ENCODE data around the gene REXO4.

DNA sequence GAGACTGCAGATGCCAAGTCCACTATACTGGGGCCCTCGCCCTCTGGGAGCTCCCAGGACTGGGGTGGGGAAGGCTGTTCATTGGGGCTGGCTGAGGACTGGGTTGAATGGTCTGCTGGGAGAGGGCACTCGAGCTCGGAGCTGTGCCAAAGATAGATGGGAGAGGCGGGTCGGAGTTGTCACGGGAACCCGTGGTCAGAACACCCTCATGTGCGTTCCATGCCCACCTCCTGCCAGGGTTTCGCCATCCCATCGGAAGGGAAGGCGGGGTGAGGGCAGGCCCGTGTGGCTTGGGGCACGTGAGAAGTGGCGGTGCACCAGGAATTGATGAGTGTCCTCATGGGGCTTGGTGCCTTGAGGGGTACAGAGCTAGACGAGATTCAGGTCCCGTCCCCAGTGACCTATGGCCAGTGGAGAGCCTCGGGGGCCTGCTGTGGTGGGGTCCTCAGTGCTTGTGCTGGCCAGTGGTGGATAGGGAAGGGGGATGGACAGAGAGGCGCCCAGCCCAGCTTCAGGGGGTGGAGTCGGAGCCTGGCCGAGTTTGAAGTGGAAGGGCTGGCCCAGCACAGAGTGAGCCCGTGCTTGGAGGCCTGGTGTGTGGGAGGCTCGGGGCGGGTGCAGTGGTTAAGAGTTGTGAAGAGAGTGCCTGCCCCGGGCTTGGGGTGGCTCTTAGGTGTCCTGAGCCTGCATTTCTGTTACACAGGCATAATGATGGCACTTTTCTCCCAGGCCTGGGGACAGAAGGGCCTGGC lies 46.2 kb upstream of the REXO4 start:
- no peak for TF ChIP-seq PPARG (CRISPR knock-in tag; conservative IDR thresholded peaks at IDR 0.05)
- TF ChIP-seq, protein P1, sequence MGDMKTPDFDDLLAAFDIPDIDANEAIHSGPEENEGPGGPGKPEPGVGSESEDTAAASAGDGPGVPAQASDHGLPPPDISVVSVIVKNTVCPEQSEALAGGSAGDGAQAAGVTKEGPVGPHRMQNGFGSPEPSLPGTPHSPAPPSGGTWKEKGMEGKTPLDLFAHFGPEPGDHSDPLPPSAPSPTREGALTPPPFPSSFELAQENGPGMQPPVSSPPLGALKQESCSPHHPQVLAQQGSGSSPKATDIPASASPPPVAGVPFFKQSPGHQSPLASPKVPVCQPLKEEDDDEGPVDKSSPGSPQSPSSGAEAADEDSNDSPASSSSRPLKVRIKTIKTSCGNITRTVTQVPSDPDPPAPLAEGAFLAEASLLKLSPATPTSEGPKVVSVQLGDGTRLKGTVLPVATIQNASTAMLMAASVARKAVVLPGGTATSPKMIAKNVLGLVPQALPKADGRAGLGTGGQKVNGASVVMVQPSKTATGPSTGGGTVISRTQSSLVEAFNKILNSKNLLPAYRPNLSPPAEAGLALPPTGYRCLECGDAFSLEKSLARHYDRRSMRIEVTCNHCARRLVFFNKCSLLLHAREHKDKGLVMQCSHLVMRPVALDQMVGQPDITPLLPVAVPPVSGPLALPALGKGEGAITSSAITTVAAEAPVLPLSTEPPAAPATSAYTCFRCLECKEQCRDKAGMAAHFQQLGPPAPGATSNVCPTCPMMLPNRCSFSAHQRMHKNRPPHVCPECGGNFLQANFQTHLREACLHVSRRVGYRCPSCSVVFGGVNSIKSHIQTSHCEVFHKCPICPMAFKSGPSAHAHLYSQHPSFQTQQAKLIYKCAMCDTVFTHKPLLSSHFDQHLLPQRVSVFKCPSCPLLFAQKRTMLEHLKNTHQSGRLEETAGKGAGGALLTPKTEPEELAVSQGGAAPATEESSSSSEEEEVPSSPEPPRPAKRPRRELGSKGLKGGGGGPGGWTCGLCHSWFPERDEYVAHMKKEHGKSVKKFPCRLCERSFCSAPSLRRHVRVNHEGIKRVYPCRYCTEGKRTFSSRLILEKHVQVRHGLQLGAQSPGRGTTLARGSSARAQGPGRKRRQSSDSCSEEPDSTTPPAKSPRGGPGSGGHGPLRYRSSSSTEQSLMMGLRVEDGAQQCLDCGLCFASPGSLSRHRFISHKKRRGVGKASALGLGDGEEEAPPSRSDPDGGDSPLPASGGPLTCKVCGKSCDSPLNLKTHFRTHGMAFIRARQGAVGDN (CRISPR knock-in tag; IDR thresholded peaks at IDR 0.05) = no peak
- TF ChIP-seq, protein P2, sequence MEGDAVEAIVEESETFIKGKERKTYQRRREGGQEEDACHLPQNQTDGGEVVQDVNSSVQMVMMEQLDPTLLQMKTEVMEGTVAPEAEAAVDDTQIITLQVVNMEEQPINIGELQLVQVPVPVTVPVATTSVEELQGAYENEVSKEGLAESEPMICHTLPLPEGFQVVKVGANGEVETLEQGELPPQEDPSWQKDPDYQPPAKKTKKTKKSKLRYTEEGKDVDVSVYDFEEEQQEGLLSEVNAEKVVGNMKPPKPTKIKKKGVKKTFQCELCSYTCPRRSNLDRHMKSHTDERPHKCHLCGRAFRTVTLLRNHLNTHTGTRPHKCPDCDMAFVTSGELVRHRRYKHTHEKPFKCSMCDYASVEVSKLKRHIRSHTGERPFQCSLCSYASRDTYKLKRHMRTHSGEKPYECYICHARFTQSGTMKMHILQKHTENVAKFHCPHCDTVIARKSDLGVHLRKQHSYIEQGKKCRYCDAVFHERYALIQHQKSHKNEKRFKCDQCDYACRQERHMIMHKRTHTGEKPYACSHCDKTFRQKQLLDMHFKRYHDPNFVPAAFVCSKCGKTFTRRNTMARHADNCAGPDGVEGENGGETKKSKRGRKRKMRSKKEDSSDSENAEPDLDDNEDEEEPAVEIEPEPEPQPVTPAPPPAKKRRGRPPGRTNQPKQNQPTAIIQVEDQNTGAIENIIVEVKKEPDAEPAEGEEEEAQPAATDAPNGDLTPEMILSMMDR (CRISPR knock-in tag; IDR thresholded peaks at IDR 0.05) = no peak
- TF ChIP-seq KAT8 (CRISPR knock-in tag; IDR thresholded peaks at IDR 0.05) = no peak
- TF ChIP-seq, protein P3, sequence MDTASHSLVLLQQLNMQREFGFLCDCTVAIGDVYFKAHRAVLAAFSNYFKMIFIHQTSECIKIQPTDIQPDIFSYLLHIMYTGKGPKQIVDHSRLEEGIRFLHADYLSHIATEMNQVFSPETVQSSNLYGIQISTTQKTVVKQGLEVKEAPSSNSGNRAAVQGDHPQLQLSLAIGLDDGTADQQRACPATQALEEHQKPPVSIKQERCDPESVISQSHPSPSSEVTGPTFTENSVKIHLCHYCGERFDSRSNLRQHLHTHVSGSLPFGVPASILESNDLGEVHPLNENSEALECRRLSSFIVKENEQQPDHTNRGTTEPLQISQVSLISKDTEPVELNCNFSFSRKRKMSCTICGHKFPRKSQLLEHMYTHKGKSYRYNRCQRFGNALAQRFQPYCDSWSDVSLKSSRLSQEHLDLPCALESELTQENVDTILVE (CRISPR knock-in tag; IDR thresholded peaks at IDR 0.05) = no peak
- no peak for TF ChIP-seq ZNF296 (CRISPR knock-in tag; conservative IDR thresholded peaks at IDR 0.05)
- TF ChIP-seq YY1 (IDR thresholded peaks at IDR 0.05; ENCODE audit: insufficient read depth, insufficient replicate concordance, low read depth, low read length) = no peak
- no peak for TF ChIP-seq BRCA1 (CRISPR knock-in tag; IDR thresholded peaks at IDR 0.05)
- TF ChIP-seq CREB1 (IDR thresholded peaks at IDR 0.05) = no peak
- no peak for TF ChIP-seq CREB1 (CRISPR knock-in tag; IDR thresholded peaks at IDR 0.05)
- no peak for TF ChIP-seq EZH2 (conservative IDR thresholded peaks at IDR 0.05; ENCODE audit: low read depth, low read length)
- TF ChIP-seq SIN3A (IDR thresholded peaks at IDR 0.05; ENCODE audit: borderline replicate concordance, low read depth, low read length) = no peak
- TF ChIP-seq, protein P4, sequence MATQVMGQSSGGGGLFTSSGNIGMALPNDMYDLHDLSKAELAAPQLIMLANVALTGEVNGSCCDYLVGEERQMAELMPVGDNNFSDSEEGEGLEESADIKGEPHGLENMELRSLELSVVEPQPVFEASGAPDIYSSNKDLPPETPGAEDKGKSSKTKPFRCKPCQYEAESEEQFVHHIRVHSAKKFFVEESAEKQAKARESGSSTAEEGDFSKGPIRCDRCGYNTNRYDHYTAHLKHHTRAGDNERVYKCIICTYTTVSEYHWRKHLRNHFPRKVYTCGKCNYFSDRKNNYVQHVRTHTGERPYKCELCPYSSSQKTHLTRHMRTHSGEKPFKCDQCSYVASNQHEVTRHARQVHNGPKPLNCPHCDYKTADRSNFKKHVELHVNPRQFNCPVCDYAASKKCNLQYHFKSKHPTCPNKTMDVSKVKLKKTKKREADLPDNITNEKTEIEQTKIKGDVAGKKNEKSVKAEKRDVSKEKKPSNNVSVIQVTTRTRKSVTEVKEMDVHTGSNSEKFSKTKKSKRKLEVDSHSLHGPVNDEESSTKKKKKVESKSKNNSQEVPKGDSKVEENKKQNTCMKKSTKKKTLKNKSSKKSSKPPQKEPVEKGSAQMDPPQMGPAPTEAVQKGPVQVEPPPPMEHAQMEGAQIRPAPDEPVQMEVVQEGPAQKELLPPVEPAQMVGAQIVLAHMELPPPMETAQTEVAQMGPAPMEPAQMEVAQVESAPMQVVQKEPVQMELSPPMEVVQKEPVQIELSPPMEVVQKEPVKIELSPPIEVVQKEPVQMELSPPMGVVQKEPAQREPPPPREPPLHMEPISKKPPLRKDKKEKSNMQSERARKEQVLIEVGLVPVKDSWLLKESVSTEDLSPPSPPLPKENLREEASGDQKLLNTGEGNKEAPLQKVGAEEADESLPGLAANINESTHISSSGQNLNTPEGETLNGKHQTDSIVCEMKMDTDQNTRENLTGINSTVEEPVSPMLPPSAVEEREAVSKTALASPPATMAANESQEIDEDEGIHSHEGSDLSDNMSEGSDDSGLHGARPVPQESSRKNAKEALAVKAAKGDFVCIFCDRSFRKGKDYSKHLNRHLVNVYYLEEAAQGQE (IDR thresholded peaks at IDR 0.05; ENCODE audit: borderline replicate concordance in 1 of 2, low read depth in 1 of 2, low read length in 2 of 2) = no peak
- no peak for TF ChIP-seq ZNF431 (CRISPR knock-in tag; IDR thresholded peaks at IDR 0.05; ENCODE audit: borderline replicate concordance, low read depth)
- TF ChIP-seq, protein P5, sequence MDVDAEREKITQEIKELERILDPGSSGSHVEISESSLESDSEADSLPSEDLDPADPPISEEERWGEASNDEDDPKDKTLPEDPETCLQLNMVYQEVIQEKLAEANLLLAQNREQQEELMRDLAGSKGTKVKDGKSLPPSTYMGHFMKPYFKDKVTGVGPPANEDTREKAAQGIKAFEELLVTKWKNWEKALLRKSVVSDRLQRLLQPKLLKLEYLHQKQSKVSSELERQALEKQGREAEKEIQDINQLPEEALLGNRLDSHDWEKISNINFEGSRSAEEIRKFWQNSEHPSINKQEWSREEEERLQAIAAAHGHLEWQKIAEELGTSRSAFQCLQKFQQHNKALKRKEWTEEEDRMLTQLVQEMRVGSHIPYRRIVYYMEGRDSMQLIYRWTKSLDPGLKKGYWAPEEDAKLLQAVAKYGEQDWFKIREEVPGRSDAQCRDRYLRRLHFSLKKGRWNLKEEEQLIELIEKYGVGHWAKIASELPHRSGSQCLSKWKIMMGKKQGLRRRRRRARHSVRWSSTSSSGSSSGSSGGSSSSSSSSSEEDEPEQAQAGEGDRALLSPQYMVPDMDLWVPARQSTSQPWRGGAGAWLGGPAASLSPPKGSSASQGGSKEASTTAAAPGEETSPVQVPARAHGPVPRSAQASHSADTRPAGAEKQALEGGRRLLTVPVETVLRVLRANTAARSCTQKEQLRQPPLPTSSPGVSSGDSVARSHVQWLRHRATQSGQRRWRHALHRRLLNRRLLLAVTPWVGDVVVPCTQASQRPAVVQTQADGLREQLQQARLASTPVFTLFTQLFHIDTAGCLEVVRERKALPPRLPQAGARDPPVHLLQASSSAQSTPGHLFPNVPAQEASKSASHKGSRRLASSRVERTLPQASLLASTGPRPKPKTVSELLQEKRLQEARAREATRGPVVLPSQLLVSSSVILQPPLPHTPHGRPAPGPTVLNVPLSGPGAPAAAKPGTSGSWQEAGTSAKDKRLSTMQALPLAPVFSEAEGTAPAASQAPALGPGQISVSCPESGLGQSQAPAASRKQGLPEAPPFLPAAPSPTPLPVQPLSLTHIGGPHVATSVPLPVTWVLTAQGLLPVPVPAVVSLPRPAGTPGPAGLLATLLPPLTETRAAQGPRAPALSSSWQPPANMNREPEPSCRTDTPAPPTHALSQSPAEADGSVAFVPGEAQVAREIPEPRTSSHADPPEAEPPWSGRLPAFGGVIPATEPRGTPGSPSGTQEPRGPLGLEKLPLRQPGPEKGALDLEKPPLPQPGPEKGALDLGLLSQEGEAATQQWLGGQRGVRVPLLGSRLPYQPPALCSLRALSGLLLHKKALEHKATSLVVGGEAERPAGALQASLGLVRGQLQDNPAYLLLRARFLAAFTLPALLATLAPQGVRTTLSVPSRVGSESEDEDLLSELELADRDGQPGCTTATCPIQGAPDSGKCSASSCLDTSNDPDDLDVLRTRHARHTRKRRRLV (CRISPR knock-in tag; IDR thresholded peaks at IDR 0.05) = no peak
